ENCODE measurements around the gene MTX1.
A peak's percentile ranks its signal among the peaks of the same experiment; 100 is the strongest.
"Not testable (repeated sequence)": the region's sequence is repeated elsewhere in the genome, so short reads cannot be mapped to it uniquely, and the experiment has no call there.

Gene MTX1, protein sequence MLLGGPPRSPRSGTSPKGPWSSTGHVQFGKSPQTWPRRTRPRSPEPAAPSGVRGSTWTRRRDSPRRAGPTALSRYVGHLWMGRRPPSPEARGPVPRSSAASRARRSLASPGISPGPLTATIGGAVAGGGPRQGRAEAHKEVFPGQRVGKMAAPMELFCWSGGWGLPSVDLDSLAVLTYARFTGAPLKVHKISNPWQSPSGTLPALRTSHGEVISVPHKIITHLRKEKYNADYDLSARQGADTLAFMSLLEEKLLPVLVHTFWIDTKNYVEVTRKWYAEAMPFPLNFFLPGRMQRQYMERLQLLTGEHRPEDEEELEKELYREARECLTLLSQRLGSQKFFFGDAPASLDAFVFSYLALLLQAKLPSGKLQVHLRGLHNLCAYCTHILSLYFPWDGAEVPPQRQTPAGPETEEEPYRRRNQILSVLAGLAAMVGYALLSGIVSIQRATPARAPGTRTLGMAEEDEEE

DNA sequence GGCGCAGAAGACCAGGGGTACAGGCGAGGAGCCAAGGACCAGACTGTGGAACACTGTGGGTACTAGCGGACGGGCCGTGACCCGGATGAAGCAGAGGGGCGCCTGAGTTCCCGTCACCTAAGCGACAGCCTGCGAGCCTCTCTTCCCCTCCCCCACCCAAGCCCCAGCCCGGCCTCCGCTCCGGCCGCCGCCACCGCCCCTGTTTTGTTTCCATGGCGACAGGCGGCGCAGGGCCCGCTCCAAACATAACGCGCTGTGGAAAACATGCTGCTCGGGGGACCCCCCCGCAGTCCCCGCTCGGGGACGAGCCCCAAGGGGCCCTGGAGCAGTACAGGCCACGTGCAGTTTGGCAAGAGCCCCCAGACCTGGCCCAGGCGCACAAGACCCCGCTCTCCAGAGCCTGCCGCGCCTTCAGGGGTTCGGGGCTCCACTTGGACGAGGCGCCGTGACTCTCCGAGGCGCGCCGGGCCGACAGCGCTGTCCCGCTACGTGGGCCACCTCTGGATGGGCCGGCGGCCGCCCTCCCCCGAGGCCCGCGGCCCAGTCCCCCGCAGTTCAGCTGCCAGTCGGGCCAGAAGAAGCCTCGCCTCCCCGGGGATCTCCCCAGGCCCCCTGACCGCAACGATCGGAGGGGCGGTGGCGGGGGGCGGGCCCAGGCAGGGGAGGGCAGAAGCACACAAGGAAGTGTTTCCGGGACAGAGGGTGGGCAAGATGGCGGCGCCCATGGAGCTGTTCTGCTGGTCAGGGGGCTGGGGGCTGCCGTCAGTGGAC lies at the start of gene MTX1:
MTX1 (plus strand) TSS at position 155 of the 771 bp plus-strand sequence; CDS start at position 265, 110 bp downstream.
- peak; percentile 94 for DNase-seq

DNA sequence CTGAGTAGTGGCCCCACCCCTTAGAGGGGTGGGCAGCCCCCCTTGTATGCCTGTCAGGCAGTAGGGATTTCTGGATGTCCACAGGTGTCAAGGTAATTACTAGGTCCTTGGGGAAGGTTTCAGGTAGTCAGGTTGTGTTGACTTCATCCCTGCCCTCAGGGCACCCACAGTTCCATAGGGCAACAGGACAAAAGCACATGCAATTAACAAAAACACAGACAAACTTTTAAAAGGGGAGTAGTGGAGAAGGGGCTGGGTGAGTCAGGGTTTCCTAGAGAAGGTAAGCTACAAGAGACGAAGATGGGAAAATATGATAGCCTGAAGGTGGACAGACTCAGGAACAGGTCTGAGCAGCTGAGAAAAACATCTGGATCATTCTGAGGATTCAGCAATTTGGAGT lies 49.5 kb upstream of the MTX1 start:
- DNase-seq: no peak

DNA sequence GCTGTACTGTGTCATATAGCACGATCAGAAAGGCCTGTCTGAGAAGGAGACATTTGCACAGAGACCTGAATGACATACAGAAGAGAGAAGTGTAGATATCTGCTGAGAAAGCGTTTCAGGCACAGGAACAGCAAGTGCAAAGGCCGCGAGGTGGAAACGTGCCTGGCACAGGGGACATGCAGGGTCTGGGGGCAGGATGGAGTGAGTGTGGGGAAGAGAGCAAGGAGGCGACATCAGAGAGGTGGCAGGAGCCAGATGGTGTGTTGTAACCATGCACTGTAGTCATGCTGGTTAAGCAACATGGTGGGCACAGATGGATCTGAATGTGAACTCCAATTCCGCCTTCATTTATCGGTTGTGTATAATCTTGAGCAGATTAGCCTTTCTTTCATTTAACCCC lies 48.4 kb upstream of the MTX1 start:
- DNase-seq: no peak

DNA sequence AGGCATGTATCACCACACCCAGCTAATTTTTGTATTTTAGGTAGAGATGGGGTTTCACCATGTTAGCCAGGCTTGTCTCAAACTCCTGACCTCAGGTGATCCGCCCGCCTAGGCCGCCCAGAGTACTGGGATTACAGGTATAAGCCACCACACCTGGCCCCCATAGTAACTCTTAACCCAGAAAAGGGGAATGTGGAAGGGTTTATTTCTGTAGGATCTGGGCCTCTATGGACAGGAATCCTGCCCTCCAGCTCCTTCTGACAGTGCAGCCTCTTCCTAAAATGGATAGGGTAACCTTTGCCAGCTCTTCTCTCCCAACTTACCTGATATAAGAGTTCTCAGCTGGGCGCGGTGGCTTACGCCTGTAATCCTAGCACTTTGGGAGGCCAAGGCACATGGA lies 45.9 kb upstream of the MTX1 start:
- not testable (repeated sequence) for DNase-seq

DNA sequence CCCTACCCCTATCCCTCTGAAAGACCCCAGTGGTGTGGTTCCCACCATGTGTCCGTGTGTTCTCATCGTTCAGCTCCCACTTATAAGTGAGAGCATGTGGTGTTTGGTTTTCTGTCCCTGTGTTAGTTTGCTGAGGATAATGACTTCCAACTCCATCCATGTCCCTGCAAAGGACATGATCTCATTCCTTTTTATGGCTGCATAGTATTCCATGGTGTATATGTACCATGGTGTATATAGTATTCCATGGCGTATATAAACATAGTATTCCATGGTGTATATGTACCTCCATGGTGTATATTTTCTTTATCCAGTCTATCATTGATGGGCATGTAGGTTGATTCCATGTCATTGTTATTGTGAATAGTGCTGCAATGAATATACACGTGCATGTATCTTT lies 44.7 kb upstream of the MTX1 start:
- not testable (repeated sequence) for DNase-seq

DNA sequence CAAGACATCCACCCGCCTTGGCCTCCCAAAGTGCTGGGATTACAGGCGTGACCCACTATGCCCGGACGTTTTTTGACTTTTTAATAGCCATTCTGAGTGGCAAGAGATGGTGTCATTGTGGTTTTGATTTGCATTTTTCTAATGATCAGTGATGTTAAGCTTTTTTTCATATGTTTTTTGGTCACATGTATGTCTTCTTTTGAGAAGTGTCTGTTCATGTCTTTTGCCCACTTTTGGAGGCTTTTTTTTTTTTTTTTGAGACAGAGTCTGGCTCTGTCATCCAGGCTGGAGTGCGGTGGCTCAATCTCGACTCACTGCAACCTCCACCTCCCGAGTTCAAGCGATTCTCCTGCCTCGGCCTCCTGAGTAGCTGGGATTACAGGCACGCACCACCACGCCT lies 43.9 kb upstream of the MTX1 start:
- not testable (repeated sequence) for DNase-seq

DNA sequence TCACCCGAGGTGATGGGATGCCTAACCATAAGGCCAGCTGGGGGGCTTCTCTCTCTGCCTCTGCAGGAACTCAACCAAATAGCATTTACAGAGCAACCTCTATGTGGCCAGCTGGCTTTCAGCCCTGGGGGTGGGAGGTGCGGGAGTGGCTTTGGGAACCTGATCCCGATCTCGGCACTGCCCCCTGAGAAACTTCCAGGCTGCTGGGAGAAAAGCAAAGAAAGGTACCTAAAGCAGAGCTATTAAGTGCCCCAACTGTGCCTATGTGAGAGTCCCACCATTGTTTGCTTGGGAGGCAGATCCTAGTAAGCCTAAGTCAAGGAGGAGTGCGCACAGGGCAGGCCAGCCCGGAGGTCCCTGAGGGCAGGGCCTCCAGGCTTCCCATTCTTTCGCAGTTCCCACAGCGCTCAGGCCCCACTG lies 42.4 kb upstream of the MTX1 start:
- no peak for DNase-seq

DNA sequence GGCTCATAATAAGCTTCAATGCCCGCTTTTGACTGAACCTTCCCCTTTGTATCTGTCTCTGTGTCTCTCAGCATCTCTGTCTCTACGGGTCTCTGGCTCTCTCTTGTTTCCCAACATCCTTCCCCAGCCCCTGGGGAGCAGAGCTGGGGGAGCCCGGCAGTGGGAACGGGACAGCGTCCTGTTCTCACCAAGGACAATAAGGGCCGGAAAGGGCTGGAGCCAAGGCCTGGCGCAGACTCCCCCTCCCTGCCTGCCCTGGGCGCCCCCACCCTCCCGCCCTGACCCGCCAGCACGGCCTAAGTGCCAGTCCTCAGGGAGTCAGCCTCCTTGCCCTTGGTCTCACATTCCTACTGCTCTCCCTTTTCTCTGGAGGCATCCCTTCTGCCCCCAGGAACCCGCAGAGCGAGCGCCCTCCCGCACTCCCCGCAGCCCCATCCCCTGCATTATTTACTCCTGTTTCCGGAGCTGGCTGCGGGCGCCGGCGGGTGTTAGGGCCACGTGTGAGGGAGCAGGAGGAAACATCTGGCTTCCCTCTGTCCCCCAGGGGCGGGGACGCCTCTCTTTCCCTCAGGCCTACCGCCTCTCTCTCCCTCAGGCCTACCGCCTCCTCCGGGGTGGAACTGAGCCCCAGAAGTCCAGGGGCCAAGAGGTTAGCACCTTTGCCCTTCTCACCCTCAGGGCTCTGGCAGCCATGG lies 41.9 kb upstream of the MTX1 start:
- DNase-seq: no peak

DNA sequence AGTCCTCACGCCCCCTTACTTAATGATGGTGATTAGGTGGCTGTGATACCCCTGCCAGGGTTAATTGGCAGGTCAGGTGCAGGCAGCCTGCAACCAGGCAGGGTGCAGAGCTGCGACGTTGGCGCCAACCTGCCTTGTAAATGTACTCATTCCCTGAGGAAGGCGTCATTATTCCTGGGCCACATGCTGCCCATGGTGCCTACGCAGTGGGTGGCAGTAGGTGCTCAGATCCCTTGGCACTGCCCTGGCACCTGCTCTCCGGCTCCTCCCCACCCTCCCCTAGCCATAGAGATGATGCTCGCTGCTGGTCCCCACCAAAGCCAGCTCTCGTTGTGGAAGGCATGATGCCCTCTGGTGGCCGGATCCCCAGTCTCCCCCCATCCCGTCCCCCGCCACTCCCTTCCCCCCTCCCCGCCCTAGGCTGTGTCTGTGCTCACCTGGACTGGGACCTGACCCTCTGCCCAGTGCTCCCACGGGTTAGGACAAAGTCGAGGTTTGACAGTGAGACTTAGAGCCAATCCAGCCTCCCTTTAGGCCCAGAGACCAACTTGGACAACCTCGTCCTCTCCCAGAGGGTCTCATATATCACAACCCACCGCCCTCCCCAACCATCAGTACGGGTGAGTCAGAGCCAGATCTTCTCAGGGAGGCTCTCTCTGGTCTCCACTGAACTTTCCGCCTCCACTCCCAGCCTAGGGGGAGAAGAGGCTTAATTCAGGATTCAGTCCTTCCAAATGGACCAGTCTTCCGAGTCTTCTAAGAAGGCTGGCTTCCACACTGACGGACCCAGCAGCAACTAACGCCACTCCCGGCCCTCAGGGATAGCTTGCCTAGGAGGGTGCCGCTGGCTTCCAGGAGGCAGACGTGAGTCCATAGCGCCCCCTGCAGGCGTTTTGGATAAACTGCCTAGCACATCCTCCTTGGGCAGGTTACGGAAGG lies 41.1 kb upstream of the MTX1 start:
- peak; percentile 97 for DNase-seq

DNA sequence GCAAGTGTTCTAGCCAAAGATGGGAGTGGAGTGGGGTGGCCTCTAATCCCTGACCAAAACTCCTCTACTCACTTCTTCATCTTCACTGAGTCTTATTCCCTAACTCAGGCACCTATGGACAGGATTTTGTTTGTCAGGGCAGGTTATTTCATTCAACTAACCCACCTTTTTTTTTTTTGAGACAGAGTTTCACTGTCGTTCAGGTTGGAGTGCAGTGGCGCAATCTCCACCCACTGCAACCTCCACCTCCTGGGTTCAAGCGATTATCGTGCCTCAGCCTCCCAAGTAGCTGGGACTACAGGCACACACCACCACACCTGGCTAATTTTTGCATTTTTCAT lies 40.4 kb upstream of the MTX1 start:
- DNase-seq: not testable (repeated sequence)

DNA sequence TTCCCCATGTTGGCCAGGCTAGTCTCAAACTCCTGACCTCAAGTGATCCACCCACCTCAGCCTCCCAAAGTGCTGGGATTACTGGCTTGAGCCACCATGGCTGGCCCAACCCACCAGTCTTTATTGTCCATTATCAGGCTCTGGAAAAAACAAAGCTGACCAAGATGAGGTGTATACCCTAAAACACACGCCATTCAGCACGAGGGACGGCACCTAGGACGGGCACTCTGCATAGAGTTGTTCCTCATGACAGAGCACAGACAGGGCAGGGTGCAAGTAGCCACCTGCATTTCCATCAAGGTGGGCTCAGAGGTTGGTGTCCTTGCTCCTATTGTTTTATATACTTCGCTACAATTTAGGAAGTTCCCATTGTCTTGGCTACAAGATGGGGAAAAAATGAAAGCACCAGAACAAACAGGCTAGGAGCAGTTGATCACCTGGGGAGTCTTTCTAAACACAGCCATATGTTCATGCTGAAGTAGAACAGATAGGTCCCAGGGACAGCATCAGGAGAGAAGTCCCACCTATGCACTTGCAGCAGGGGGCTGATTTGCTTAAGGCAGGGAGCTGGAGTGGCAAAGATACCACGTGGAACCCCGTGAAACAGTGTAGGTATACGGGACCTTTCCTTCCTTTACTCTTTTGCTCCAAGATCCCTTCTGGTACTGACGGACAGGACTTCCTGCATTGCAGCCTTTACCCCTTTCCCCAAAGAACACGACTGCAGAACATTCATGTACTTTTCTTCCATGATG lies 39.9 kb upstream of the MTX1 start:
- DNase-seq: no peak

DNA sequence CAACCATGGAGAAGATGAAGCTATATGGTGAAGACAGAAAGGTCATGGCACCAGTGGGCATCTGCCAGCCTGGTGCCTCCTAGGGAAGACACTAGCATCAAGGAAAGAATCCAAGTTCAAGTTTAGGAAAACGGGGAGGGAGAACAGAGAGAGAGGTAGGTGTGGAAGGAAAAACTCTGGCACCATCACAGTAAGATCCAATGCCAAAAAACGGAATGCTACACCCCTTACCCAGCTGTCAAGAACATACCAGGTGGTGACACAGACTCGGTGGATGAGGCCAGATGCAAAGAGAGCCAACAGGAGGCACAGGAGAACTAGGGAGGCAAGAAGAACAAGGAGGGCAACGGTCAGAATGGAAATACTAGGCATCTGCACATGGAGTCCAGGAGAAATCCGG lies 39.0 kb upstream of the MTX1 start:
- DNase-seq: no peak

DNA sequence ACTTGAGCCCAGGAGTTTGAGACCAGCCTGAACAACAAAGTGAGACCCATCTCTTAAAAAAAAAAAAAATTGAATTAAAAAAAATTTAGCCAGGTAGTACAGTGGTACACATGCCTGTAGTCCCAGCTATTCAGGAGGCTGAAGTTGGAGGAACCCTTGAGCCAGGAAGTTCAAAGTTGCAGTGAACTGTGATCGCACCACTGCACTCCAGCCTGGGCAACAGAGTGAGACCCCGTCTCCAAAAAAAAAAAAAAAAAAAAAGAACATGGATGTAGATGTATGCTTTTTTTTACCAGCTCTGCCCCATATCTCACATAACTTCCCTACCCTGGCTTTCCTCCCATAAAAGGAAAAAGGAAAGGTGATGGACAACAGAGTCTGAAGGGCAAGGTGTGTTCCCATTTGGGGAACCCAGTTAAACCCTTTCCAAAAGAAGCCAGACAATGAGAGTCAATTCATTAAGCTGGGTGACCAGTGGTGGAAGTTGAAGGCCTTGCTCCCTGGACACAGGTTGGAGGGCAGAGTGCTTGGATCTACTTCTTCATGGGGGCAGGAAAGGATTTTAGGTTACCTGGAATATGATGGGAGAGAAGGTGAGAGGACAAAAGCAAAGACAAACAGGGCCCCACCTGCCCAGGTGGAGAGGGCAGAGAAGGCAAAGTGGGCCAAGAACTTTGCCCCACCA lies 38.3 kb upstream of the MTX1 start:
- no peak for DNase-seq

DNA sequence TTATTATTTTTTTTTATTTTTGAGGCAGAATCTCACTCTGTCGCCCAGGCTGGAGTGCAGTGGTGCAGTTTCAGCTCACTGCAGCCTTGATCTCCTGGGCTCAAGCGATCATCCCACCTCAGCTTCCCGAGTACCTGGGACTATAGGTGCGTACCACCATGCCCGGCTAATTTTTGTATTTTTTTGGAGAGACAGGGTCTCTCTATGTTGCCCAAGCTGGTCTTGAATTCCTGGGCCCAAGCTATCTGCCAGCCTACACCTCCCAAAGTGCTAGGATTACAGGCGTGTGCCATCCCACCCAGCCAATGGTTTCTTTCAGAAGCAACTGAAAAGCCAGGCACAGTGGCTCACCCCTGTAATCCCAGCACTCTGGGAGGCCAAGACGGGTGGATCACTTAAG lies 37.7 kb upstream of the MTX1 start:
- DNase-seq: no peak

DNA sequence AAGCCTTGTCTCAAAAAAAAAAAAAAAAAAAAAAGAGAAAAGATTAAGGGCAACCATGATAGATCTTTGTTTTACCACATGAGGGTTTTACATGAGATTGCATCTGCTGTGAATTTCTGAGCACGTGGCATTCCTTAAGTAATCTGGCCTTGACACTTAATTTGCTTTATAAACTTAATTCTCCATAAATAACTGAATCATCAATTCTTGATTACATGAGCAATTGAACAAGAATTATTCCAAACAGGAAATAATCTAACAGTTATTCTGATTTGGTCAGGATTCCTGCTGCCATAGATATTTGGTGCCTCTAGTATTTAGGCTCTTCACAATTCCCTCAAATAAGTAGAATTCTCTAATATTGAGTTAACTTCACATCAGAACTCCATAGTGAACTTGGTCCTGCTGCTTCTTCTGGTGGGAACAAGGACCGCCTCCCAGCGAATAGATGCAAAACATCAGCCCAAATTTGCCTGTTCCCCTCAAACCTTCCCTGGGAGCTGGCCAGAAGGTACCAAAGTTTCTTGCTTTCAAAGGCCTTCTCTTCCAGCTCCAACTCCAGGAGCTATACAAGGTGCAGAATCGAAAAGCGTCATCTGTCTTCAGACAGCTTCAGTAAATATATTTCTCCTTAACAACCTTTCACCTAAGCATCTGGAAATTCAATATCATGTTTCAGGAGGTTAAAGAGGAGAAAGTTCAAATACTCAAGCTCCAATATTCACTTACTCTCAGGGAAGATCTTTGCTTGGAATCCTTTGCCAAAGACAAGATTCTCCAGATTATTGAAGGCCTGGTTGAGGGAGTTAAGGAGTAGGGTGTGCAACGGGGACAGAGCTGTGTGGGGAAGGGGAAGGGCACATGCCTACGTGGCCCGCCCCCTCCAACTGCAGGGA lies 36.4 kb upstream of the MTX1 start:
- DNase-seq: no peak

DNA sequence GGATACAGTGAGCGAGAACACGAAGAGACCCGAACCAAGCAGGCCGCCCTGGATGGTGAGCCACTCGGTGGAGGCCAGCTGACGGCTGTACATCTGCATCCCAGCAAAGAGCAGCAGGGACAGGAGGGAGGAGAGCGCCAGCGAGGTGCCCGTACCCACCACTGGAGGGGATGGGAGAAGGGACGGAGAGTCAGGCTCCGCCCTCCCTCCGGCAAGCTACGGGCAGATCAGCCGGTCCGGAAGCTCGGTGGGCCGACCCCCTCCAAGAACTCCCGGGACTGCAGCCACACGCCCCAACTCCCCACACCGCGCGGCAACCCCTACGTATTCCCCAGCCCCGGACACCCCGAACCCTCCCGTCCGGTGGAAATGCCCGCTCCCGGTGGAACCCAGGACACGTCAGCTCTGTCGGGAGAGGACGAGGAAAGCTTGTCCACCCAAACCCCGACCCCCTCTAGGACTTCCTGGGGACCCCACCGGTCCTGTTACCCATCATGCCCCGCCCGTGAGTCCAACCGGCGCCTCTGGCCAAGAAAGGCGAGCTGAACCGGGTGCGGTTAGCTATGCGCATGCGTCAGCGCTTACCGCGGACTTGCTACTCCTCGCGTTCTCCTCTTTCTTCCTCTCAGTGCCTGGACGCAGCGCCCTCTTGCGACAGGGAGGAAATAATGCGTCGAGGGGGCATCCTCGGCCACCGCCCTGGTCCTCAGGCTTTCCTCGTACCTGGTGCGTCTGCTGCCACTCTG lies 35.6 kb upstream of the MTX1 start, which contains the start of gene KRTCAP2:
KRTCAP2 (minus strand) TSS at position 573 of the 746 bp plus-strand sequence; CDS start at position 493, 80 bp downstream.
- peak; percentile 99 for DNase-seq

DNA sequence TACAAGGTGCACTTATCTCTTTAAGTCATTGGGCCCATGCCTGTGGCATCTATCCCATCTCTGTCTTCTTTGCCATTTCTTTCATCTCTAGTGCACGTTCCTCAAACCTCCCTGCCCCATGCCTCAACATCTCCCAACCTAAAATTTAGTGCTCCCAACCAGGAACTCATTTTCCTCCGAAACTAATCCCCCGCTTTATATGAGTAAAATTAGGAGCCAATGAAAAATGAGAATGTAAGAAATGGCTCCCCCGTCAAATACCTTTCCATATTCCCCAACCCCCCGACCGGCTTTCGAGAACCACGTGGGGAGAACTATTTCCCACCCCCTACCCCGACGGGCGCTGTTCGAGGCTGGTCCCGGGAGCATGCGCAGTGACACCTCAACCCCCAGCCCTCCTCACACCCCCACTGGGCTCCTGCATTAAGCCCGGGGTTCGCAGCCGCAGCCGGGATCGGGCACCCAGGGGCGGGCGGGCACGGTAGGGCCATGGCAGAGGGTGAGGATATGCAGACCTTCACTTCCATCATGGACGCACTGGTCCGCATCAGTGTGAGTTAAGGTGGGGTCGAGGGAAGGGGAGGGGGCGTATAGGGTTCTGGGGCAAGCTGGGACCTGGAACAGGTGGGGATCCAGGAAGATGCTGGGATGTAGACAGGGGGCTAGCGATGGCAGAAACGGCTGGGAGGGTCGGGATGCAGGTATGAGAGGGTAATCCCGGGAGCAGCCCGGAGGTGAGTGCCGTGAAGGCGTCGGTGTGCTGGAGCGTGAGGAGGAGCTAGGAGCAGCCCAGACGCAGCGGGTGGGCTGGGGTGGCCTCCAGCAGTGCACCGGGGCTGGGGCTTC lies 34.8 kb upstream of the MTX1 start, which contains the start of gene TRIM46:
TRIM46 (plus strand) TSS at position 372 of the 846 bp plus-strand sequence; CDS start at position 490, 118 bp downstream.
- peak; percentile 93 for DNase-seq

Data from NCI-H82 (cell line).